NCI-H2029 treated with DMSO at 0.1 percent for 48 hours (cell line): ENCODE measurements around the gene CEBPZ.

Experiments used
- DNase-seq: peaks from one replicate; lab custom pipeline; 2025; lab: John Stamatoyannopoulos, UW

CEBPZ gene

DNA sequence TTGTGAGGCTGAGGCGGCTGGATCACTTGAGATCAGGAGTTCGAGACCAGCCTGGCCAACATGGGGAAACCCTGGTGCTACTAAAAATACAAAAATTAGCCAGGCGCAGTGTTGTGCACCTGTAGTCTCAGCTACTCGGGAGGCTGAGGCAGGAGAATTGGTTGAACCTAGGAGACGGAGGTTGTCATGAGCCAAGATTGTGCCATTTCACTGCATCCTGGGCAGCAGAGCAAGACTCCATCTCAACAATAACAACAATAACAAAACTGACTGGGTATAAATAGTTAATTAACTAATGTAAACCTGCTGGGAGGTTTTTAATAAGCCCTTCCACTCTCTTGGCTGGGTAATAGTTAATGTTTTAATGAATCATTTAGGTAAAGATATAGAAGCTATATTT is 50.8 kb downstream of the CEBPZ start:
- DNase-seq: no peak

DNA sequence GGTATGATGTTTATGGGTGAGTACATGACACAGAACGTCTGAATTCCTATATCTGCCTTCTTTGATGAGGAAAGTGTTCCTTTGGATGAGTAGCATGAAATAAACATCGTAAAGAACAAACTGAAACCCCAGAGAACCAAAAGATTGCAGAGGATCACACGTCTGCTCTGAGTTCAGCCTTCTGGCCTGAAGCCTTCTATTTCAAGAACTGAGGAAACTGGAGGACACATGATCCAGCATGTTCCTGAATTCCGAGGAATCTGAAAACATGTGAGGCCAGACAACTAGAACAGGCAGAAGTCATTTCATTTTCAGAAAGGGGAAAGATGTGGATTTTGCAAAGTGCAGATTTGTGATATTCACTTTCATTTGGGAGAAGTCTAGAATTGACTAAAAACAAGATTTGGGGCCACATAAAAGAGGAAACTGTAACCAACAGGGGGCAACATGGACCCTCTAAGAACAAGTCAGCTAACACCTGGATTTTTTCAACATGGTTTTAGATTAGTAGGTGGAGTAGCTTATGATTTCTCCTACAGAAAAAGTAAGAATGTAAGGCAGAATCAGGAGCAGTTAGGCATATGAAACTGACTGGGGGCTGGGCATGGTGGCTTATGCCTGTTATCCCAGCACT is 51.3 kb downstream of the CEBPZ start:
- DNase-seq: no peak

DNA sequence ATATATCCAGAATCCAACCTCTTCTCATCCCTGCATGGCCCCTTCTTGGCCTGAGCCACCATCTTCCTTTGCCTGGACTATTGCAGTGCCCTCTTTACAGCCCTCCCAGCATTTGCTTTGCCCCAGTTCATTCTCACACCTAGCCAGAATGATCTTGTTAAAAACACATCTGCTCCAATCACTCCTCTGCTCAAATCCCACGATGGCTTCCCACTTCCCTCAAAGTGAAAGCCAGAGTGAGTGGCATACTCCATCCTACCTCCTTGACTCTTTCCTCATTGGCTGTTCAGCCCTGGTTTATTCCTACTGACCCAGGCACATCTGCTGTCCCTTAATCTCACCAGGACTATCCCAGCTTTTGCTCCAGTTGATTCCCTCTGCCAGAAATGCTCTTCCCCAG is 57.7 kb downstream of the CEBPZ start:
- no peak for DNase-seq

DNA sequence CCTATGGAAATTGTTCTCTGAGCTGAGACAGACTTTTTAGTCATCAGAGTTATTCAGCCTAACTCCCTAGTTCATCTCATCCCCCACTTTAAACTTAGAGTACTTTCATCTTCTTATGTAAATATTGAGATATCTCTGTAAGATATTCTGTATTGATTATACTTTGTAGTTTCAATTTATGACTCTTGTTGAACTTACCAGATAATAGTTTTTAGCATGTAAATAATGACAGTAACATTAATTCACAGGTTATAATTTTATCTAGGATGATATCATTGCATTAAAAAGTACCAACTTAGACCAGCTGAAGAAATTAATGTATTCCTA is 59.8 kb downstream of the CEBPZ start:
- DNase-seq: no peak

DNA sequence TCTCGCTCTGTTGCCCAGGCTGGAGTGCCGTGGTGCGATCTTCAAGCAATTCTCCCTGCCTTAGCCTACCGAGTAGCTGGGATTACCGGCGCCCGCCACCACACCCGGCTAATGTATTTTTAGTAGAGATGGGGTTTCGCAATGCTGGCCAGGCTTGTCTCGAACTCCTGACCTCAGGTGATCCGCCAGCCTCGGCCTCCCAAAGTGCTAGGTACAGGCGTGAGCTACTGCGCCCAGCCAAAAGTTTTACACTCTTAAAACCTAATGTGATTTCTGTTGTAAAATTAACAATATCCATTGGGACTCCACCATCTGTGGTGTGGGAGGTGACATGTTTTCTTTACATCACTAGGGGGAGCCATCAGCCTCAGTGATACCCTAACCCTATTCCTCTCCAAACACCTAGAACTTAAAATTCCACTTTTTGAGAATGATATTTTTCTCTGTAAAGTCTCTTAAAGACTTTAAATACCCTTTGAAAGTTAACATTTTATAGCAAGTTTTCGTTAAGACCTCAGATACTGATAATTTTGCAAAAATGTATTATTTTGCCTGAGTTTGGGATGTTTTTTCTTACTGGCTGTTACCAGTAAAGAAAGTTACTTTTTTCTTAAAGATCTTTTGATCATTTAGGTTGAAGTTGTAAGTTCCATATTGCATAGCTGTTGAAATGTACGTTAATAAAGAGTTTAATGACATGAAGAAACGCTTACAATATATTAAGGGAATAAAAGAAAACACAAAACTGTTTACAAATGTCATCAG is 63.0 kb downstream of the CEBPZ start:
- DNase-seq: no peak

DNA sequence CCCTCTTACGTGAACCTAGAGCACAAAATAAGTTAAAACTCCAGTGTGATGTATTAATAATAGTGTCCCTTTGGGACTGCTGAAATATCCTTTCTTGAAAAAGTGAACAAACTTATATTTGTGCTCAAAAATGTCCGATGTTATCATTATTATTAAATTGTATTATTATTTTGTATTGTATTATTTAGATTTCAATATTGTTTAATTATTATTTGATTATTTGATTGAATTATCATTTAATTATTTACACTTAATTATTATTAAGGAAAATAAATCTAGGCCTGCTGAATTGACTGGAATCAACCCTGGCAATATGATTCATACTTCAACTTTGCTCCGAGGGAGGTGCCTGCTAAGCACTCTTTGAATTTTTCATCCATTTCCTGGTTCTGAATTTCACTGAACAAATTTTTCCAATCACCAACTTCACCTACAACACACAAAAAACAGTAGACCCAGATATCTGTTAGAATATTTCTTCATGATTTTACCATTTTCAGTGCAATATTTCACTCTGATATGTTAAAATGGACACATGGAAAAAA is 63.7 kb downstream of the CEBPZ start:
- no peak for DNase-seq

DNA sequence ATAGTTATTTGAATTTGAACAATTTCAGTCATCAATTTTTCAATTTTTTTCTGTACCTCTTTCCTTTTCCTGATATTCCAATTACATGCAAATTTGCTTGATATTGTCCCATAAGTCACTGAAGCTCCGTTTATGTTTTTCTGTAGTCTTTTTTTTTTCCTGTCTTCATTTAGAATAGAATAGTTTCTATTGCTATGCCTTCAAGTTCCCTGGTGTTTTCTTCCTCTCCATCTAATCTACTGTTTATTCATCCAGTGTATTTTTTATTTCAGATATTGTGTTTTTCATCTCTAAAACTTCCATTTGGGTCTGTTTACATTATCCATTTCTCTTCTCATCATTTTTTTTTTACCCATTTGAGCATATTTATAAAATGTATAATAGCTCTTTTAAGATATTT is 66.6 kb downstream of the CEBPZ start:
- DNase-seq: no peak

DNA sequence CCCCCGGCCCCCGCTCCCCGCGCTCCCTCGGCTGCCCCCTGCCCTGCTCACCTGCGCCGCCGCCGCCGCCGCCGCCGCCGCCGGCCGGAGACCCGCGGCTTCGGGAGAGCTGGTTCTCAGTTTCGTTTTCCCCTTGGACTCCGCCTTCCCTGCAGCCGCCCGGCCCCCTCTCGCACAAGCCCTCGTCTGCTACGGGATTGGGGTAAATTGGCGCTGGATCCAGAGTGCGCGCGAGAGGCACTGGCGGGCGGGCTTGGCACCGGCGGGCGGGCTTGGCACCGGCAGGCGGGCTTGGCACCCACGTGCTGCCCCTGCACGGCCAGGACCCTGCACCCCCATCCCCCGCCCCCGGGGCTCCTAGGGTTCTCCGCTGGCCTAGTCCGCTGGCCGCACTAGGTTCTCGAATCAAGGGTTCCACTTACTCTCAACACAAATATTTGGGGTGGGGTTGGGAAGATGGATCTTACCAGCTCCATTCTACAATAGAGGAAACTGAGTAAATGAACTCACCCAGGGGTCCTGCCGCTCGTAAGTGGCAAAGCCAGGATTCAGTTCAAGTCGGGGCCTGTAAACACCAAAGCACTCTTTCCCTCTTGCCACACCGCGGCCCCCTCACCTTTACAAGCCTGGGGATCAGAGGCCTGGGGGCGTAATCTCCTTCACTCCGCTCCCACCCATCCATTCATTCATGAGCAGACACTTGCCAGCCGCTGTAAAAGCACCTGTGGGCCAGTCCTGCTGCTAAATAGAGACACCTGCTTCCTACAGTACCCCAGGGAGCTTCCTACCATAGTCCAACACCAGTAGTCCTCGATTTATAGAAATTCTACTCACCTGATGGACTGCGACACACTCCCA is 74.3 kb downstream of the CEBPZ start, which contains the start of gene EIF2AK2:
Gene EIF2AK2, minus strand, starts transcription at position 124 of the 858 bp plus-strand sequence. CDS start 9,174 bp downstream, outside the sequence.
- peak; percentile 49 for DNase-seq

DNA sequence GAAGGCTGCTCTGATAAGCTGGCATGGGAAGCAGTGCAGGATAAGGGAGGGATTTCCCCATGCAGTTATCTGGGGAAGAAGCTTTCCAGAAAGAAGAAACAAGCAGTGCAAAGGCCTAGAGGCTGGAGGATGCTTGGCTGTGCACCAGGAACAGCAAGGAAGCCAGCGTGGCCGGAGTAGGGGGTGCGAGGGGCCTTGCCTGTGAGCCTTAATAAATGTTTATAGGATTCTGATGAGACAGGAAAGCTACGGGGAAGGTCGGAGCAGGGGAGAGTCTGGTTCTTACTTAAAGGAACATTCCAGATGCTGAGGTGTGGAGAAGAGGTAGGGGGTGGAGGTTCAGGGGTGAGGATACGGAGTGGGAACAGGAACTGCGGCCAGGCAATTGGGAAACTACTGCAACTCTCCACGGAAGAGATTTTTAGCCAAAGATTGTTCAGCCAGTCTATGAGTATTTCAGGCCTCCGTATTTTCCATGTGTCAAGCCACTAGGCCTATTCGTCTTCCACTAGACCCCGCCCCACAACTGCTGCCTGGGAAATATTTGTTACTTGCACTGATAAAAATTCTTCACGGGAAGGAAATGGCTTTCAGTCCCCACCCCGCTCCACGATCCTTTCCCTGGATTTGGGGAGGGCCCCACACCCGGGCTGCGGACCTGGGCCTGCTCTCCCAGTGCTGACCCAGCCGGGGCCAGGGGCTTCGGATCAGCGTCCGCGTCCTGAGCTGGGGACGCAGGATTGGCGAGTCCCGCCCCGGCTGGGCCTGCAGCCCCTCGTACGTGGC is 75.1 kb downstream of the CEBPZ start:
- DNase-seq: no peak

DNA sequence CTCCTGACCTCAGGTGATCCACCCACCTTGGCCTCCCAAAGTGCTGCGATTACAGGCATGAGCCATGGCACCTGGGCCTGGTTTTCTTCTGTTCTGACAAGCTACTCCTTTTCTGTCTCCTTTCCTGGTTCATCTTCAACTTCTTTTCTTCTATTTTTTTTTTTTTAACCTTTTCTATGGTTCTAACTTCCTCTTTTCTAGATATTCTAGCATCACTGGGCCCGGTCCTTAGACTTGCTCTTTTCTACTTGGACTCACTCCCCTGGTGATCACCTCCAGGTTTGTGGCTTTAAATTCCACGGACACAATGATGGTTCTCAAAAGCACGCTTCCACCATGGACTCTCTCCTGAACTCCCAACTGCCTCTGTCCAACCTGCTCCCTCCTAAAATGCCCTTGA is 76.6 kb downstream of the CEBPZ start:
- DNase-seq: no peak

DNA sequence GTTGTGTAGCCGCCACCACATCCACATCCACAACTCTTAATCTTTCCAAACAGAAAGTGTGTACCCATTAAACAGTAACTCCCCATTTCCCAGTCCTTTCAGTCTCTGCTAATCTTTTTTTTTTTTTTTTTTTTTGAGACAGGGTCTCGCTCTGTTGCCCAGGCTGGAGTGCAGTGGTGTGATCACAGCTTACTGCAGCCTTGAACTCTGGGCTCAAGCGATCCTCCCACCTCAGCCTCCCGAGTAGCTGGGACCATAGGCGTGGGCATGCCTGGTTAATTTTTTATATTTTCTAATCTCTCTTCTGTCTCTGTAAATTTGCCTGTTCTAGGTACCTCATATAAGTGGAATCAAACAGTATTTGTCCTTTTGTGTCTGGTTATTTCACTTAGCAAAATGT is 78.2 kb downstream of the CEBPZ start:
- DNase-seq: no peak
